Osteocyte (in vitro differentiated cells): Measurements from ENCODE around the gene TMPRSS3. TPM values are rescaled to one million over a fixed set of nuclear protein-coding genes. Genes with fewer than 3 reads are reported as not detected.

Experiments used
- DNase-seq: peaks from one replicate; pipeline ENCODE4 v3.0.0; 2021; ENCODE audit warnings: mixed read lengths; ENCODE audit not compliant: unreplicated experiment; ENCODE audit errors: extremely low spot score
- H3K27ac Mint-ChIP-seq: one replicate; pipeline ENCODE4 v1.8.0; 2021; ENCODE audit warnings: mild to moderate bottlenecking, mixed read lengths; ENCODE audit not compliant: unreplicated experiment
- H3K27me3 Mint-ChIP-seq: one replicate; pipeline ENCODE4 v1.8.0; 2021; ENCODE audit warnings: mixed read lengths; ENCODE audit not compliant: unreplicated experiment
- H3K36me3 Mint-ChIP-seq: one replicate; pipeline ENCODE4 v1.8.0; 2021; ENCODE audit warnings: mixed read lengths; ENCODE audit not compliant: unreplicated experiment
- H3K4me1 Mint-ChIP-seq: one replicate; pipeline ENCODE4 v1.8.0; 2021; ENCODE audit warnings: mixed read lengths; ENCODE audit not compliant: unreplicated experiment
- H3K4me3 Mint-ChIP-seq: one replicate; pipeline ENCODE4 v1.8.0; 2021; ENCODE audit warnings: mild to moderate bottlenecking, moderate library complexity, mixed read lengths; ENCODE audit not compliant: unreplicated experiment
- H3K9me3 Mint-ChIP-seq: one replicate; pipeline ENCODE4 v1.8.0; 2021; ENCODE audit warnings: mixed read lengths; ENCODE audit not compliant: unreplicated experiment
- total RNA-seq: library from RNA; stranded (reverse); gene quantifications from 2 replicates; pipeline ENCODE4 v1.2.1, GENCODE V29; 2021
- TF ChIP-seq, protein P1 (sequence below): fragments of 200-600 bp; sonication (generic); IDR thresholded peaks from 2 replicates; pipeline ENCODE4 v1.5.0; 2021; ENCODE audit warnings: antibody characterized with exemption, mild to moderate bottlenecking, moderate library complexity

The TMPRSS3 gene
- total RNA-seq, 1 donor from 2014 or later: not detected

DNA sequence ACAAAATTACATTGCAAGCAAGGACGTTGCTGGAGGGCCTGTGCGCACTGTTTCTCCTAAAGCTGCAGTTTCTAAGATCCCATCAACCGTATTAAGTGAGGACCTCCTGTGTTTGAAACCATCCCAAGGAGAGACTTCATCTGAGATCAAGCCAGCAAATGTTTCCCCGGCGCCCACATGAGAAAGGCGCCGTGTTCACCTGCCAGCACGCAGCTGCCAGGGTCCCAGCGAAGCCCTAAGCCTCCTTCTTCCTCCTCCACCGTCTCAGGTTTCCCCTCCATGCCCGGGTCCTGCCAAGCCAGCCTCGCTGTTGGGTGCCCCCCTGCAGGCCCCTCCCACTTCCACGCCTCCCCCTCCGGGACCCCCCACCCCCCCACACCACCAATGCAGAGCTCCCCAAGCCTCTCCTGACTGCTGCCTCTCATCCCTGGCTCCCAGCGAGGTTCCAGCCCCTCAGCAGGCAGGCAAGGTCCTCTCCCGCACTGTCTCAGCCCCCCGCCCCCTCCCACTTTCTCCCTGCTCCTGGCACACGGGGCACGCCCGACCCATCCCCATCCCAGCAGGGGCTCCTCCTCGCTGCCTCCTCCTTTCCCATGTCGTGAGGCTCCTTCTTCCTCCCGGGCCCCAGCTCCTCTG, 20.9 kb downstream of the TMPRSS3 start:
- Mint-ChIP-seq H3K27me3 (peaks cover 18% of the 10 kb centered on the region), H3K36me3 (no peaks in the 10 kb centered on the region), H3K9me3 (no peaks in the 10 kb centered on the region), H3K4me1 (no peaks in the 10 kb centered on the region), H3K4me3 (no peak overlapping the region), H3K27ac (no peak overlapping the region)
- no peak for DNase-seq
- TF ChIP-seq, protein P1, sequence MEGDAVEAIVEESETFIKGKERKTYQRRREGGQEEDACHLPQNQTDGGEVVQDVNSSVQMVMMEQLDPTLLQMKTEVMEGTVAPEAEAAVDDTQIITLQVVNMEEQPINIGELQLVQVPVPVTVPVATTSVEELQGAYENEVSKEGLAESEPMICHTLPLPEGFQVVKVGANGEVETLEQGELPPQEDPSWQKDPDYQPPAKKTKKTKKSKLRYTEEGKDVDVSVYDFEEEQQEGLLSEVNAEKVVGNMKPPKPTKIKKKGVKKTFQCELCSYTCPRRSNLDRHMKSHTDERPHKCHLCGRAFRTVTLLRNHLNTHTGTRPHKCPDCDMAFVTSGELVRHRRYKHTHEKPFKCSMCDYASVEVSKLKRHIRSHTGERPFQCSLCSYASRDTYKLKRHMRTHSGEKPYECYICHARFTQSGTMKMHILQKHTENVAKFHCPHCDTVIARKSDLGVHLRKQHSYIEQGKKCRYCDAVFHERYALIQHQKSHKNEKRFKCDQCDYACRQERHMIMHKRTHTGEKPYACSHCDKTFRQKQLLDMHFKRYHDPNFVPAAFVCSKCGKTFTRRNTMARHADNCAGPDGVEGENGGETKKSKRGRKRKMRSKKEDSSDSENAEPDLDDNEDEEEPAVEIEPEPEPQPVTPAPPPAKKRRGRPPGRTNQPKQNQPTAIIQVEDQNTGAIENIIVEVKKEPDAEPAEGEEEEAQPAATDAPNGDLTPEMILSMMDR: no peak

GRCh38 chr21:42374457-42374856, 21.4 kb downstream of the TMPRSS3 start:
- no peak overlapping the region for H3K4me3 Mint-ChIP-seq
- no peaks in the 10 kb centered on the region for H3K9me3 Mint-ChIP-seq
- no peaks in the 10 kb centered on the region for H3K36me3 Mint-ChIP-seq
- DNase-seq: no peak
- TF ChIP-seq, protein P1: no peak
- H3K4me1 Mint-ChIP-seq: no peaks in the 10 kb centered on the region
- H3K27ac Mint-ChIP-seq: no peak overlapping the region
- peaks cover 18% of the 10 kb centered on the region for H3K27me3 Mint-ChIP-seq

- TF ChIP-seq, protein P1: no peak
- Mint-ChIP-seq H3K27ac (no peak overlapping the region), H3K36me3 (no peaks in the 10 kb centered on the region)
These were observed 21.9 kb downstream of the TMPRSS3 start for GRCh38 chr21:42373908-42374455.

DNA sequence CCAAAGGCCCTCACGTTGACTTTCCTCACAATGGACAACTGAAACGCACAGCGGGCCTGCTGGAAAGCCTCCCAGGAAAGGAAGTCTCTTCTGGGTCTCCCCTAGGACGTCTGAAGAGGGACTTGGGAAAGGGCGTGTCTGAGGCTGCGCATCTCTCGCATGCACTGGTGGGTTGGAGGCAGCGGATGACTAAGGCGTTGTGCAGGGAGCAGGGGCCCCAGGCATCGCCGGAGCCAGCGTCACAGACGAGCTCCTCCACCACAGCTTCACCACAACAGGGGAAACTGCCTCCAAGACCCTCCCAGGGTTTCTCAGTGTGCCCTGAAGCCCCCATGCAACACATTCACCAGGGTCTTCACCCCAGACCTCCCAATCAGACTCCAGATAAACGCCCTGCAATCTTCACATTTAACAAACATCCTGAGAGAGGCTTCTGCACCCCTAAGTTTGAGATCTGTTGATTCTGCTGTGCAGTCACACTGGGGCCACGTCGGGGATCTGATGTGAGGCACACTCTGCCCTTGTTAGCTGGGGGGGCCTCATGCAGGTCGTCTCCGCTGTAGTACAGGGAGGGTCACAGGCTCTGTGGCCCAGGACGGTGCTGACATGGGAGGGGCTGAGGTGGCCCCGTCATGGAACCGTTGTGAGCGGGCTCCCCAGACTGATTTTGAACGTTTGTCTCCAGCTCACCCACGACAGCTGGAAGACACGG, 22.5 kb downstream of the TMPRSS3 start:
- DNase-seq: no peak
- Mint-ChIP-seq H3K4me1 (no peaks in the 10 kb centered on the region), H3K27ac (no peak overlapping the region), H3K27me3 (peaks cover 20% of the 10 kb centered on the region), H3K9me3 (no peaks in the 10 kb centered on the region), H3K4me3 (no peak overlapping the region), H3K36me3 (no peaks in the 10 kb centered on the region)
- TF ChIP-seq, protein P1: no peak

More at GRCh38 chr21:42373908-42374455, 21.9 kb downstream of the TMPRSS3 start:
- DNase-seq: no peak
- H3K9me3 Mint-ChIP-seq: no peaks in the 10 kb centered on the region
- no peaks in the 10 kb centered on the region for H3K4me1 Mint-ChIP-seq
- no peak overlapping the region for H3K4me3 Mint-ChIP-seq
- peaks cover 22% of the 10 kb centered on the region for H3K27me3 Mint-ChIP-seq
